Stimulated activated CD8-positive, alpha-beta memory T cell treated with anti-CD3 and anti-CD28 coated beads, Interleukin-4, amount 100 ng/mL, for 4 hours (primary cell): ENCODE results near the gene MAD2L1BP.
"Not testable (repeated sequence)": the region's sequence is repeated elsewhere in the genome, so short reads cannot be mapped to it uniquely, and the experiment has no call there.

Experiments used
- DNase-seq, 2 donors: peaks; one replicate each; pipeline ENCODE4 v3.0.0-alpha.2; 2020; ENCODE audit warnings: low read depth in 2 of 2, low spot score in 1 of 2

Gene MAD2L1BP

GRCh38 chr6:43635387-43636307 lies at the start of gene MAD2L1BP:
Gene MAD2L1BP, plus strand, starts transcription at chr6:43635840. Its CDS starts 36 bp downstream, at chr6:43635876.
- DNase-seq, result peak; percentile 70 to 76

- no peak for DNase-seq
Measured at GRCh38 chr6:43588194-43588593, 47.4 kb upstream of the MAD2L1BP start.

- DNase-seq, result not testable (repeated sequence)
Measured at GRCh38 chr6:43589564-43589963, 46.1 kb upstream of the MAD2L1BP start.

GRCh38 chr6:43593938-43594337 lies 41.7 kb upstream of the MAD2L1BP start:
- no peak for DNase-seq

GRCh38 chr6:43600595-43600994 lies 35.0 kb upstream of the MAD2L1BP start:
- no peak for DNase-seq

- no peak for DNase-seq
Measured at GRCh38 chr6:43604174-43604573, 31.5 kb upstream of the MAD2L1BP start.

GRCh38 chr6:43606019-43606418 lies 29.6 kb upstream of the MAD2L1BP start:
- no peak for DNase-seq

- peak in 1 of 2 donors; percentile 38 for DNase-seq
Measured at GRCh38 chr6:43608310-43608763, 27.3 kb upstream of the MAD2L1BP start.

GRCh38 chr6:43608807-43609206 lies 26.8 kb upstream of the MAD2L1BP start:
- DNase-seq, result no peak

- DNase-seq, result no peak
Measured at GRCh38 chr6:43609402-43609801, 26.2 kb upstream of the MAD2L1BP start.

- DNase-seq, result no peak
Measured at GRCh38 chr6:43610431-43610830, 25.2 kb upstream of the MAD2L1BP start.

- DNase-seq, result no peak
Measured at GRCh38 chr6:43613721-43614395, 21.8 kb upstream of the MAD2L1BP start.

GRCh38 chr6:43614396-43614730 lies 21.3 kb upstream of the MAD2L1BP start:
- no peak for DNase-seq

GRCh38 chr6:43616725-43617472 lies 18.7 kb upstream of the MAD2L1BP start:
- DNase-seq, result no peak

GRCh38 chr6:43621078-43621835 lies 14.4 kb upstream of the MAD2L1BP start:
- DNase-seq, result no peak

GRCh38 chr6:43621836-43622180 lies 13.8 kb upstream of the MAD2L1BP start:
- no peak for DNase-seq

- no peak for DNase-seq
Measured at GRCh38 chr6:43622541-43622940, 13.1 kb upstream of the MAD2L1BP start.

- DNase-seq, result no peak
Measured at GRCh38 chr6:43623880-43624785, 11.5 kb upstream of the MAD2L1BP start.

GRCh38 chr6:43624786-43625288 lies 10.8 kb upstream of the MAD2L1BP start:
- DNase-seq, result no peak
